Measurements from ENCODE around the gene SH3TC2.

The SH3TC2 gene

GRCh38 chr5:148967783-148968182 is 95.1 kb downstream of the SH3TC2 start:
- H3K4me3 ChIP-seq (IDR thresholded peaks at IDR 0.05; ENCODE audit: insufficient read depth, low read depth, low read length): no peak overlapping the region
- H3K4me1 ChIP-seq (ENCODE audit: low read depth, poor library complexity, severe bottlenecking): no peaks in the 10 kb centered on the region
- no peaks in the 10 kb centered on the region for H4K20me1 ChIP-seq (ENCODE audit: insufficient read depth)
- no peak overlapping the region for H2AFZ ChIP-seq (ENCODE audit: low read depth)
- H3K27me3 ChIP-seq (ENCODE audit: insufficient read depth, low read depth): no peaks in the 10 kb centered on the region
- no peak overlapping the region for H3K9ac ChIP-seq
- no peak for TF ChIP-seq CTCF (conservative IDR thresholded peaks at IDR 0.05; ENCODE audit: low read depth, low read length)
- H3K36me3 ChIP-seq (ENCODE audit: insufficient read depth): no peaks in the 10 kb centered on the region
- no peak overlapping the region for H3K4me2 ChIP-seq
- no peaks in the 10 kb centered on the region for H3K79me2 ChIP-seq (ENCODE audit: insufficient read depth, low read depth)
- H3K27ac ChIP-seq: no peak overlapping the region

- H3K27ac ChIP-seq: no peak overlapping the region
- no peak for TF ChIP-seq CTCF (conservative IDR thresholded peaks at IDR 0.05; ENCODE audit: low read depth, low read length)
- H3K4me2 ChIP-seq: no peak overlapping the region
- no peaks in the 10 kb centered on the region for H4K20me1 ChIP-seq (ENCODE audit: insufficient read depth)
- H3K4me1 ChIP-seq (ENCODE audit: low read depth, poor library complexity, severe bottlenecking): no peaks in the 10 kb centered on the region
- no peaks in the 10 kb centered on the region for H3K36me3 ChIP-seq (ENCODE audit: insufficient read depth)
- H3K27me3 ChIP-seq (ENCODE audit: insufficient read depth, low read depth): no peaks in the 10 kb centered on the region
- no peak overlapping the region for H3K9ac ChIP-seq
- H3K4me3 ChIP-seq (IDR thresholded peaks at IDR 0.05; ENCODE audit: insufficient read depth, low read depth, low read length): no peak overlapping the region
- H2AFZ ChIP-seq (ENCODE audit: low read depth): no peak overlapping the region
- H3K79me2 ChIP-seq (ENCODE audit: insufficient read depth, low read depth): no peaks in the 10 kb centered on the region
Measured at GRCh38 chr5:148966938-148967337, 95.9 kb downstream of the SH3TC2 start.

GRCh38 chr5:148966348-148966747 is 96.5 kb downstream of the SH3TC2 start:
- H3K79me2 ChIP-seq (ENCODE audit: insufficient read depth, low read depth): no peaks in the 10 kb centered on the region
- no peak overlapping the region for H3K9ac ChIP-seq
- no peak overlapping the region for H3K4me2 ChIP-seq
- no peaks in the 10 kb centered on the region for H3K36me3 ChIP-seq (ENCODE audit: insufficient read depth)
- H3K27me3 ChIP-seq (ENCODE audit: insufficient read depth, low read depth): no peaks in the 10 kb centered on the region
- no peak overlapping the region for H3K4me3 ChIP-seq (IDR thresholded peaks at IDR 0.05; ENCODE audit: insufficient read depth, low read depth, low read length)
- no peaks in the 10 kb centered on the region for H4K20me1 ChIP-seq (ENCODE audit: insufficient read depth)
- H3K4me1 ChIP-seq (ENCODE audit: low read depth, poor library complexity, severe bottlenecking): no peaks in the 10 kb centered on the region
- TF ChIP-seq CTCF (conservative IDR thresholded peaks at IDR 0.05; ENCODE audit: low read depth, low read length): no peak
- H2AFZ ChIP-seq (ENCODE audit: low read depth): no peak overlapping the region
- no peak overlapping the region for H3K27ac ChIP-seq

- Histone ChIP-seq H3K9ac (no peak overlapping the region), H2AFZ (ENCODE audit: low read depth) (no peak overlapping the region), H3K27ac (no peak overlapping the region), H3K4me1 (ENCODE audit: low read depth, poor library complexity, severe bottlenecking) (no peaks in the 10 kb centered on the region), H3K79me2 (ENCODE audit: insufficient read depth, low read depth) (no peaks in the 10 kb centered on the region), H3K27me3 (ENCODE audit: insufficient read depth, low read depth) (no peaks in the 10 kb centered on the region), H3K4me3 (IDR thresholded peaks at IDR 0.05; ENCODE audit: insufficient read depth, low read depth, low read length) (no peak overlapping the region), H3K4me2 (no peak overlapping the region), H4K20me1 (ENCODE audit: insufficient read depth) (no peaks in the 10 kb centered on the region), H3K36me3 (ENCODE audit: insufficient read depth) (no peaks in the 10 kb centered on the region)
- no peak for TF ChIP-seq CTCF (conservative IDR thresholded peaks at IDR 0.05; ENCODE audit: low read depth, low read length)
Measured at GRCh38 chr5:148965511-148966265, 97.2 kb downstream of the SH3TC2 start.

Measured in KMS-11 (cell line).